ENCODE data around the gene CCDC149.

- TF ChIP-seq CTCF (IDR thresholded peaks at IDR 0.05; ENCODE audit: borderline replicate concordance, extremely low read depth, low read length, poor library complexity, severe bottlenecking) = no peak
- TF ChIP-seq EZH2 (IDR thresholded peaks at IDR 0.05; ENCODE audit: borderline replicate concordance, low read depth, low read length, severe bottlenecking) = no peak
Measured at GRCh38 chr4:24820541-24820940, 92.3 kb downstream of the CCDC149 start.

All from DND-41 (cell line).